Ovary (tissue), 9 donors: Measurements from ENCODE around the gene ABHD8. TPM values are rescaled to one million over a fixed set of nuclear protein-coding genes. Genes with fewer than 3 reads are reported as not detected.

Experiments
- DNase-seq, 5 donors: peaks; one replicate each; pipeline ENCODE4 v3.0.0-alpha.2; 2019 to 2020
- H3K27ac ChIP-seq, 2 donors: fragments of 200-600 bp; one replicate each; pipeline versions ENCODE4 v1.5.1 to v1.8.0; 2019 to 2022
- H3K27me3 ChIP-seq: fragments of 200-600 bp; one replicate; pipeline ENCODE4 v1.8.0; 2022
- H3K36me3 ChIP-seq: fragments of 200-600 bp; sonication (generic); one replicate; pipeline ENCODE4 v1.5.1; 2019
- H3K4me1 ChIP-seq: one replicate; pipeline ENCODE4 v1.8.1; 2013; ENCODE audit warnings: mild to moderate bottlenecking, moderate library complexity; ENCODE audit not compliant: insufficient read depth
- H3K4me3 ChIP-seq: fragments of 200-600 bp; sonication (generic); one replicate; pipeline ENCODE4 v1.5.1; 2017
- H3K9me3 ChIP-seq, 2 donors: fragments of 200-600 bp in 1 of 2; sonication (generic) in 1 of 2; one replicate each; pipeline versions ENCODE4 v1.5.1 to v1.8.1; 2013 to 2019; ENCODE audit warnings: mild to moderate bottlenecking in 1 of 2, moderate library complexity in 1 of 2
- CTCF ChIP-seq, 3 donors: fragments of 450-650 bp in 2 of 3; fragments of 200-600 bp in 1 of 3; IDR thresholded peaks; one replicate each; pipeline versions ENCODE4 v1.5.1 to v1.8.0; 2016 to 2022; ENCODE audit warnings: antibody characterized with exemption in 3 of 3, mild to moderate bottlenecking in 1 of 3
- EP300 ChIP-seq: sonication (generic); formaldehyde crosslinking; IDR thresholded peaks from one replicate; pipeline ENCODE4 v1.6.1; 2017; ENCODE audit warnings: antibody characterized with exemption
- POLR2A ChIP-seq: fragments of 450-650 bp; IDR thresholded peaks from one replicate; pipeline ENCODE4 v1.6.1; 2017; ENCODE audit warnings: antibody characterized with exemption, mild to moderate bottlenecking, moderate library complexity
- WGBS, 3 donors: extraction: QIAGEN DNeasy Blood & Tissue Kit in 1 of 3; methylation state at CpG; one replicate each; pipeline versions ENCODE4 v1.1.5 to v1.1.7; 2013 to 2017; 5-methylcytosine and 5-hydroxymethylcytosine counted together
- intact Hi-C, 4 donors: fragments of 100-400 bp; cut with DNase I; formaldehyde crosslinking; loops; one replicate each; pipeline versions ENCODE4 v1.11.0 to v1.15.1; 2022 to 2023
- polyA plus RNA-seq, 2 donors: library from polyadenylated mRNA; stranded (reverse); fragments of 200-250 nt in 1 of 2; fragments of 350-450 nt in 1 of 2; fragmentation: Illumina TruSeq in 1 of 2; extraction: RNeasy Lipid Tissue Mini Kit (QIAGEN cat#74804) in 1 of 2; gene quantifications; one replicate each; pipeline ENCODE4 v1.2.3, GENCODE V29; 2013 to 2014
- total RNA-seq, 7 donors: library from RNA; depleted of rRNA in 2 of 7; stranded (reverse); fragments of >200 nt in 2 of 7; fragmentation: NEBNext Ultra II Directional in 3 of 7; extraction: Animal tissue kit (Norgen Biotek cat#: 25700) in 3 of 7; gene quantifications; one replicate each; pipeline versions ENCODE4 v1.1.0 to v1.2.4, GENCODE V29; 2016 to 2023
- donor health status: DM: no; HTN: no; CAD: no; lungs with moderate emphysema.
- donor health status: DM: no; HTN: no; CAD: no.
- donor health status: Bipolar disorder and iron deficiency.
- donor health status: DM: yes; HTN: yes; CAD: no.
- donor health status: DM: no; HTN: no; CAD: no.
- donor health status: DM: yes; HTN: yes; CAD: no.

ABHD8 gene
- total and polyA plus RNA-seq, 9 donors = 0.55 to 25.1 (median 15.3) TPM

GRCh38 chr19:17285415-17286135 lies 17.6 kb downstream of the ABHD8 start:
- Histone ChIP-seq H3K27me3 (no peaks in the 10 kb centered on the region), H3K36me3 (no peaks in the 10 kb centered on the region), H3K4me3 (no peak overlapping the region), H3K4me1 (peaks cover 6% of the 10 kb centered on the region), H3K9me3 (no peaks in the 10 kb centered on the region), H3K27ac (no peak overlapping the region)
- 90 to 92% (median 91%) methylated on average over 18 of the region's 18 CpGs for WGBS, 3 donors
- intact Hi-C loops = loop anchor here in 3 of 4 donors (10.0 kb wide), 3 partner anchors 81 to 511 kb away; partner anchors contain the start of genes HAUS8 (in 2 of the 3) and MYO9B (in 2 of the 3)
- TF ChIP-seq CTCF (IDR thresholded peaks at IDR 0.05) (no peak), EP300 (no peak), POLR2A (no peak)
- no peak for DNase-seq

- Histone ChIP-seq H3K27me3 (no peaks in the 10 kb centered on the region), H3K4me1 (peaks cover 6% of the 10 kb centered on the region), H3K9me3 (no peaks in the 10 kb centered on the region), H3K4me3 (no peak overlapping the region), H3K36me3 (no peaks in the 10 kb centered on the region), H3K27ac (no peak overlapping the region)
- intact Hi-C loops = loop anchor here (2.0 to 10.0 kb wide), 7 partner anchors 76 to 509 kb away; partner anchors contain the start of genes HAUS8 (in 2 of the 4) and MYO9B (in 2 of the 4)
- no peak for DNase-seq
- WGBS, 3 donors = 84 to 91% (median 88%) methylated on average over 7 of the region's 7 CpGs
- no peak for TF ChIP-seq CTCF (IDR thresholded peaks at IDR 0.05)
- TF ChIP-seq POLR2A = no peak
- TF ChIP-seq EP300 = no peak
Measured at GRCh38 chr19:17283504-17283996, 19.7 kb downstream of the ABHD8 start.

GRCh38 chr19:17282488-17283125 lies 20.6 kb downstream of the ABHD8 start:
- intact Hi-C loops = loop anchor here (2.0 to 10.0 kb wide), 7 partner anchors 75 to 508 kb away; partner anchors contain the start of genes HAUS8 (in 2 of the 4) and MYO9B (in 2 of the 4)
- no peak overlapping the region for H3K4me3 ChIP-seq
- no peaks in the 10 kb centered on the region for H3K9me3 ChIP-seq
- 1 to 3% (median 1%) methylated on average over 39 to 45 of the region's 45 CpGs for WGBS, 3 donors
- H3K27ac ChIP-seq = peak overlapping the region in 1 of 2 donors; percentile 19
- peaks cover 6% of the 10 kb centered on the region for H3K4me1 ChIP-seq
- DNase-seq = peak; percentile 66 to 87 (median 76)
- no peaks in the 10 kb centered on the region for H3K36me3 ChIP-seq
- no peak for TF ChIP-seq EP300
- TF ChIP-seq POLR2A = no peak
- TF ChIP-seq CTCF (IDR thresholded peaks at IDR 0.05) = peak; percentile 56 to 86 (median 75)
- no peaks in the 10 kb centered on the region for H3K27me3 ChIP-seq
